GM12878 (cell line): ENCODE data around the gene PAF1.
A peak's percentile ranks its signal among the peaks of the same experiment; 100 is the strongest.

Experiments
- CBX5 ChIP-seq: sonication (generic); IDR thresholded peaks from 2 replicates; pipeline ENCODE4 v1.6.1; 2016; ENCODE audit warnings: low read depth, moderate library complexity, mild to moderate bottlenecking, inconsistent platforms
- CHD2 ChIP-seq: IDR thresholded peaks from 2 replicates; pipeline ENCODE4 v1.6.1; 2011; ENCODE audit warnings: low read depth, low read length, improper control_type of control experiment, borderline replicate concordance
- CREB1 ChIP-seq: IDR thresholded peaks from 2 replicates; pipeline ENCODE4 v1.6.1; 2012; ENCODE audit warnings: low read depth, mild to moderate bottlenecking, inconsistent platforms
- MXI1 ChIP-seq: fragments of 150-350 bp; IDR thresholded peaks from 2 replicates; pipeline ENCODE4 v1.6.1; 2011; ENCODE audit warnings: low read depth, mild to moderate bottlenecking, inconsistent platforms, low read length, improper control_type of control experiment
- NR2F1 ChIP-seq: fragments of 450-650 bp; conservative IDR thresholded peaks from 2 replicates; pipeline ENCODE4 v1.6.1; 2017; ENCODE audit warnings: mild to moderate bottlenecking
- PAX5 ChIP-seq: IDR thresholded peaks from 2 replicates; pipeline ENCODE4 v1.6.1; 2011; ENCODE audit warnings: low read depth, low read length, borderline replicate concordance
- TAF1 ChIP-seq: IDR thresholded peaks from 2 replicates; pipeline ENCODE4 v1.6.1; 2011; ENCODE audit warnings: mild to moderate bottlenecking, low read depth, low read length, borderline replicate concordance
- ZNF384 ChIP-seq: IDR thresholded peaks from 2 replicates; pipeline ENCODE4 v1.6.1; 2012; ENCODE audit warnings: low read depth, mild to moderate bottlenecking, low read length, improper control_type of control experiment, borderline replicate concordance
- TF ChIP-seq, protein P1 (sequence below): fragments of 450-650 bp; IDR thresholded peaks from 2 replicates; pipeline ENCODE4 v1.6.1; 2017; ENCODE audit warnings: antibody characterized with exemption, mild to moderate bottlenecking, moderate library complexity
- TF ChIP-seq, protein P2 (sequence below): IDR thresholded peaks from 2 replicates; pipeline ENCODE4 v1.6.1; 2012; ENCODE audit warnings: mild to moderate bottlenecking, low read depth, low read length
- TF ChIP-seq, protein P3 (sequence below), 3 experiments: IDR thresholded peaks in 2 of 3; conservative IDR thresholded peaks in 1 of 3; 2 replicates each; pipeline ENCODE4 v1.5.1; 2011; ENCODE audit warnings: low read depth in 3 of 3, low read length in 3 of 3, mild to moderate bottlenecking in 3 of 3, control low read depth in 2 of 3, moderate library complexity in 2 of 3, inconsistent platforms in 1 of 3, mixed read lengths in 1 of 3; ENCODE audit not compliant: control insufficient read depth in 2 of 3, insufficient read depth in 1 of 3; ENCODE audit errors: extremely low read depth in 1 of 3

DNA sequence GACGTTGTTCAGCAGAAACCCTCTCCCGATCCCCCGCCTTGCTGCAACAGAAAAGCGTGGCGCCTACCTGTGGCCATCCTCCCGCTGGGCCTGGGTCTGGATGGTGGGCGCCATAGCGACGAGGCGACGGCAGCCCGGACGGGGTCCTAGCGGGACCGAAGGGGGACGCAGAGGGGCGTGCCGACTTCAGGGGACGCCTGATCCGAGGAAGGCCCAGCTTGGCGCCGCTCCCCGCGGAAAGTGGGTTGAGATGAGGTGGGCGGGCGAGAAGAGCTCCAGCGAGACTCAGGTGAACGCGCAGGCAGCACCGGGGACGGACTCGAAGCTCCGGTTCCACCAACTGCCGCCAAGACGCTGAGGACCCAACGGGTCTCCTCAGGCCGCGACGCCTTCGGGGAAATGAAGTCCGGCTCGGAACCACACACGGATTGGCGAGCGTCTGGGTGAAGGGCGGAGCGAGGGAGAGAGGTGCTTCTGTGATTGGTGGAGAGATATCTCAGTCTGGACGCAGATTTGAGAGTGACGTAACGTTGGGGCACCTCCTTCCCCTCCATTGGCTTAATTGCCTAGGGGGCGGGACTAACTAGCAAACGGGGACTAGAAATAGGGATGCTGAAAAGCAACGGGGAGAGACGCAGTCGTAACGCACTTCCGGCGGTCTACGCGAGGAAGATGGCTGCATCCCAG is at the start of gene PAF1, which contains the start of gene MED29:
- TF ChIP-seq ZNF384 (no peak), CREB1 (peak; percentile 95), MXI1 (peak; percentile 26; the same call in 1 of the 2 replicates), CHD2 (peak; percentile 93), NR2F1 (peak; percentile 61; the same call in 1 of the 2 replicates), CBX5 (no peak), PAX5 (peak; percentile 50; the same call in 1 of the 2 replicates), TAF1 (peak; percentile 97)
- TF ChIP-seq, protein P1, sequence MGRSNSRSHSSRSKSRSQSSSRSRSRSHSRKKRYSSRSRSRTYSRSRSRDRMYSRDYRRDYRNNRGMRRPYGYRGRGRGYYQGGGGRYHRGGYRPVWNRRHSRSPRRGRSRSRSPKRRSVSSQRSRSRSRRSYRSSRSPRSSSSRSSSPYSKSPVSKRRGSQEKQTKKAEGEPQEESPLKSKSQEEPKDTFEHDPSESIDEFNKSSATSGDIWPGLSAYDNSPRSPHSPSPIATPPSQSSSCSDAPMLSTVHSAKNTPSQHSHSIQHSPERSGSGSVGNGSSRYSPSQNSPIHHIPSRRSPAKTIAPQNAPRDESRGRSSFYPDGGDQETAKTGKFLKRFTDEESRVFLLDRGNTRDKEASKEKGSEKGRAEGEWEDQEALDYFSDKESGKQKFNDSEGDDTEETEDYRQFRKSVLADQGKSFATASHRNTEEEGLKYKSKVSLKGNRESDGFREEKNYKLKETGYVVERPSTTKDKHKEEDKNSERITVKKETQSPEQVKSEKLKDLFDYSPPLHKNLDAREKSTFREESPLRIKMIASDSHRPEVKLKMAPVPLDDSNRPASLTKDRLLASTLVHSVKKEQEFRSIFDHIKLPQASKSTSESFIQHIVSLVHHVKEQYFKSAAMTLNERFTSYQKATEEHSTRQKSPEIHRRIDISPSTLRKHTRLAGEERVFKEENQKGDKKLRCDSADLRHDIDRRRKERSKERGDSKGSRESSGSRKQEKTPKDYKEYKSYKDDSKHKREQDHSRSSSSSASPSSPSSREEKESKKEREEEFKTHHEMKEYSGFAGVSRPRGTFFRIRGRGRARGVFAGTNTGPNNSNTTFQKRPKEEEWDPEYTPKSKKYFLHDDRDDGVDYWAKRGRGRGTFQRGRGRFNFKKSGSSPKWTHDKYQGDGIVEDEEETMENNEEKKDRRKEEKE = no peak
- TF ChIP-seq, protein P2, sequence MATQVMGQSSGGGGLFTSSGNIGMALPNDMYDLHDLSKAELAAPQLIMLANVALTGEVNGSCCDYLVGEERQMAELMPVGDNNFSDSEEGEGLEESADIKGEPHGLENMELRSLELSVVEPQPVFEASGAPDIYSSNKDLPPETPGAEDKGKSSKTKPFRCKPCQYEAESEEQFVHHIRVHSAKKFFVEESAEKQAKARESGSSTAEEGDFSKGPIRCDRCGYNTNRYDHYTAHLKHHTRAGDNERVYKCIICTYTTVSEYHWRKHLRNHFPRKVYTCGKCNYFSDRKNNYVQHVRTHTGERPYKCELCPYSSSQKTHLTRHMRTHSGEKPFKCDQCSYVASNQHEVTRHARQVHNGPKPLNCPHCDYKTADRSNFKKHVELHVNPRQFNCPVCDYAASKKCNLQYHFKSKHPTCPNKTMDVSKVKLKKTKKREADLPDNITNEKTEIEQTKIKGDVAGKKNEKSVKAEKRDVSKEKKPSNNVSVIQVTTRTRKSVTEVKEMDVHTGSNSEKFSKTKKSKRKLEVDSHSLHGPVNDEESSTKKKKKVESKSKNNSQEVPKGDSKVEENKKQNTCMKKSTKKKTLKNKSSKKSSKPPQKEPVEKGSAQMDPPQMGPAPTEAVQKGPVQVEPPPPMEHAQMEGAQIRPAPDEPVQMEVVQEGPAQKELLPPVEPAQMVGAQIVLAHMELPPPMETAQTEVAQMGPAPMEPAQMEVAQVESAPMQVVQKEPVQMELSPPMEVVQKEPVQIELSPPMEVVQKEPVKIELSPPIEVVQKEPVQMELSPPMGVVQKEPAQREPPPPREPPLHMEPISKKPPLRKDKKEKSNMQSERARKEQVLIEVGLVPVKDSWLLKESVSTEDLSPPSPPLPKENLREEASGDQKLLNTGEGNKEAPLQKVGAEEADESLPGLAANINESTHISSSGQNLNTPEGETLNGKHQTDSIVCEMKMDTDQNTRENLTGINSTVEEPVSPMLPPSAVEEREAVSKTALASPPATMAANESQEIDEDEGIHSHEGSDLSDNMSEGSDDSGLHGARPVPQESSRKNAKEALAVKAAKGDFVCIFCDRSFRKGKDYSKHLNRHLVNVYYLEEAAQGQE = no peak
- TF ChIP-seq, protein P3, sequence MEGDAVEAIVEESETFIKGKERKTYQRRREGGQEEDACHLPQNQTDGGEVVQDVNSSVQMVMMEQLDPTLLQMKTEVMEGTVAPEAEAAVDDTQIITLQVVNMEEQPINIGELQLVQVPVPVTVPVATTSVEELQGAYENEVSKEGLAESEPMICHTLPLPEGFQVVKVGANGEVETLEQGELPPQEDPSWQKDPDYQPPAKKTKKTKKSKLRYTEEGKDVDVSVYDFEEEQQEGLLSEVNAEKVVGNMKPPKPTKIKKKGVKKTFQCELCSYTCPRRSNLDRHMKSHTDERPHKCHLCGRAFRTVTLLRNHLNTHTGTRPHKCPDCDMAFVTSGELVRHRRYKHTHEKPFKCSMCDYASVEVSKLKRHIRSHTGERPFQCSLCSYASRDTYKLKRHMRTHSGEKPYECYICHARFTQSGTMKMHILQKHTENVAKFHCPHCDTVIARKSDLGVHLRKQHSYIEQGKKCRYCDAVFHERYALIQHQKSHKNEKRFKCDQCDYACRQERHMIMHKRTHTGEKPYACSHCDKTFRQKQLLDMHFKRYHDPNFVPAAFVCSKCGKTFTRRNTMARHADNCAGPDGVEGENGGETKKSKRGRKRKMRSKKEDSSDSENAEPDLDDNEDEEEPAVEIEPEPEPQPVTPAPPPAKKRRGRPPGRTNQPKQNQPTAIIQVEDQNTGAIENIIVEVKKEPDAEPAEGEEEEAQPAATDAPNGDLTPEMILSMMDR (IDR thresholded peaks at IDR 0.05 in 2 of 3, conservative IDR thresholded peaks at IDR 0.05 in 1 of 3; ENCODE audit: control insufficient read depth in 2 of 3, extremely low read depth in 1 of 3, insufficient read depth in 1 of 3, low read depth in 3 of 3, low read length in 3 of 3) = 0 out of 6 replicates have a peak, but pooled peaks of 1 of the 3 experiments have one; percentile 10
